Activated CD8-positive, alpha-beta memory T cell treated with anti-CD3 and anti-CD28 coated beads for 36 hours (primary cell): ENCODE measurements around the gene NANOS3. TPM values are rescaled to one million over a fixed set of nuclear protein-coding genes. Genes with fewer than 3 reads are reported as not detected.

Experiments used
- CTCF ChIA-PET: fragments of 350-600 bp; sonication (Branson Sonifier 250); formaldehyde crosslinking; loops from one replicate; lab custom pipeline; 2021; ENCODE audit warnings: antibody characterized with exemption; lab: Charles Lee
- POLR2A ChIA-PET: fragments of 350-600 bp; sonication (Branson Sonifier 250); formaldehyde crosslinking; loops from one replicate; lab custom pipeline; 2021; ENCODE audit warnings: antibody characterized with exemption; lab: Charles Lee
- total RNA-seq, 2 experiments: library from RNA; stranded (reverse); gene quantifications; one replicate each; pipeline ENCODE4 v1.2.3, GENCODE V29; 2021

Gene NANOS3
- total RNA-seq, 2 experiments from 2014 or later: 0.92 to 2.1 TPM

DNA sequence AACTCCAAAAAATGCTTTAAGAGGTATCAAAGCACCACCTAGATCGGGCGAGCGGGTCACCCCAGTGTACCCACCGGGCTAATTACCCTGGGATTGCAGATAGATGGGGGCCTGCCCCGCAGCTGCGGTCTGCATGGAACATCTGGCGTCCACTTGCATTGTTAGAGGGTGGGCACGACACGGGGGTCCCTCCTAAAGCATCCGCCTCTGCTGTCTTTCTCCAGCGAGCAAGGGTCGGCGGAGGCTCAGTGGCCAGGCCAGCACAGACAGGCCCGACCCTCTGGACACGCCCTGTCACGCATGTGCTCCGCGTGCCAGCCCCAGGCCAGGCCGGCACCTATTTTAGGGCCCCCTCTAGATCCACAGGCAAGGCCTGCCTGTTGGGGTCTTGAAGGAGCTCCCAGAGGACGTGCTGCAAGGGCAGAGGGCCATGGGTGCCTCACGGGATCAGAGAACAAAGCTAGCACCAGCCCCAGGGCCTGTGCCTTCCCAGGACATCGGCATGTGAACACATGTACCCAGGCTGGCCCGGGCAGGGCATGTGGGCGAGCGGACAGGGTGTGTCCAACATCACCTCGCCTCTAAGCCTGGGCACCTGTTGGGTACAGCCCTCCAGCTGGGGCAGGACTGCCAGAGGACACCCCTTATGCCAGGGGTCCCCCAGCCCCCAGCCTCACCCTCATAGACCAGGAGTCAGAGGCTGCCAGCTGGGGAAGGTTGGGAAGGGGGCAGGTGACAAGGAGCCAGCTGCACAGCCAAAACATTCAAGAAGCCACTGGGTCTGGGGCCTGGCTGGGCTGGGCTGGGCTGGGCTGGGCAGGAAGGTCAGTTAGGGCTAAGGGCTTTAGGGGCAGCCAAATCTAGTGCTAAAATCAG lies 35.6 kb upstream of the NANOS3 start:
- ChIA-PET CTCF (interaction anchor here (0.5 to 6.9 kb wide), 7 partner anchors 15 to 1065 kb away, joined by 3 to 43 read pairs (median 3); no protein-coding TSS in a partner anchor), POLR2A (interaction anchor here (0.6 to 6.8 kb wide), 7 partner anchors 7 to 523 kb away, joined by 3 to 74 read pairs (median 4); partner anchors contain the start of gene ZSWIM4)

DNA sequence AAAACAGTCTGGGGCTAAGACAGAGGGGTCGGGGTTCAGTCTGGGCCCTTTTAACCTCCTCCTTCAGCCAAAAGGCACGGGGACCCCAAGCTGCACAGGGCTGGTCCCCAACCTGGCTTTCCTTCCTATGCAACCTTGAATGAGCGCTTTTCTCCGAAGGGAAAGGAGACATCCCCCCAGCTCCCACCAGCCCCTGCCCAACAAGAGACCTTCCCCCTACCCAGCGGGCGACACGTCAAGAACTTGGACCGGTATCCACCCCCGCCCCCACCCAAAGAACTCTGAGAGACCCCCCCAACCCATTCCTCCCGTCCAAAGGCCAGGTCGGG lies 35.0 kb upstream of the NANOS3 start:
- POLR2A ChIA-PET: interaction anchor here (0.6 to 6.8 kb wide), 5 partner anchors 7 to 522 kb away, joined by 3 to 74 read pairs (median 4); no protein-coding TSS in a partner anchor
- CTCF ChIA-PET: interaction anchor here (0.5 to 6.9 kb wide), 5 partner anchors 15 to 69 kb away, joined by 3 to 43 read pairs (median 3); no protein-coding TSS in a partner anchor

DNA sequence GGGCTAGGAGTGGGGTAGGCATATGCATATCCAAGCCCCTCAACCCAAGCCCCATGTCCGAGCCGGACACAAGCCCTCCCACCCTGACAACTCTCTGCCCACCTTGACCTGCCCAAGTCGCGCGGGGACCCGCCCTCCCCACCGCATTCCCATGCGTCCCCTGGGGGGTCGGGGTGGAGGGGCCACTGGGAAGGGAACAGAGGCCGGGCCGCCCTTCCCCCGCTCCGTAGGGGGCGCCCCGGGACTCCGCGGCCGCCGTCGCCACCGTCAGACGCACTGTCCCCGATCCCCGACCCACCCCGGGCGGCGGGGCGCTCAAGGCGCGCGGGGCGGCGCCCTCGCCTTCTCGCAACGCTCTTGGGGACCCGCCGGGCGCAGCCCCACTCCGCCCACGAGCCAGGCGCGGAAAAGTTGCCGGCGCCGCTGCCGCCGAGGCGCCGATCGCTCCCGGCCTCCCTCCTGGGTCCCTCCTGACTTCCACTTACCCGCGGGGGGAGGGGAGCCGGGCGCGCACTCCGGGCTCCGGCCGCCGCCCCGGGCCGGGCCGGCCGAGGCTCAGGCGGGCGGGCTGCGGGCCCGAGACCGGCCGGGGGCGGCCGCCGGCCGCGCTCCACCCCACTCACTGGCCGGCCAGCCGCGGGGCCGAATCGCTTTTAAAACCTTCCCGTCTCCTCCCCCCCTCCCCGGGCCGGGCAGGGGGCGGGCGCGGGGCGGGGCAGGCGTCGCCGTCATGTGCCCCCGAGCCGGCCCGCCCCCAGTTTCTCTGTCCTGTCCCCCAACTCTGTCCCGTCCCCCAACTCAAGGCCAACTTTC lies 34.4 kb upstream of the NANOS3 start:
- CTCF ChIA-PET: interaction anchor here (0.5 to 6.9 kb wide), 2 partner anchors 20 to 27 kb away, joined by 3 to 43 read pairs; no protein-coding TSS in a partner anchor
- POLR2A ChIA-PET: interaction anchor here (6.5 kb wide), 1 partner anchor 20 kb away, joined by 54 read pairs; no protein-coding TSS in a partner anchor

DNA sequence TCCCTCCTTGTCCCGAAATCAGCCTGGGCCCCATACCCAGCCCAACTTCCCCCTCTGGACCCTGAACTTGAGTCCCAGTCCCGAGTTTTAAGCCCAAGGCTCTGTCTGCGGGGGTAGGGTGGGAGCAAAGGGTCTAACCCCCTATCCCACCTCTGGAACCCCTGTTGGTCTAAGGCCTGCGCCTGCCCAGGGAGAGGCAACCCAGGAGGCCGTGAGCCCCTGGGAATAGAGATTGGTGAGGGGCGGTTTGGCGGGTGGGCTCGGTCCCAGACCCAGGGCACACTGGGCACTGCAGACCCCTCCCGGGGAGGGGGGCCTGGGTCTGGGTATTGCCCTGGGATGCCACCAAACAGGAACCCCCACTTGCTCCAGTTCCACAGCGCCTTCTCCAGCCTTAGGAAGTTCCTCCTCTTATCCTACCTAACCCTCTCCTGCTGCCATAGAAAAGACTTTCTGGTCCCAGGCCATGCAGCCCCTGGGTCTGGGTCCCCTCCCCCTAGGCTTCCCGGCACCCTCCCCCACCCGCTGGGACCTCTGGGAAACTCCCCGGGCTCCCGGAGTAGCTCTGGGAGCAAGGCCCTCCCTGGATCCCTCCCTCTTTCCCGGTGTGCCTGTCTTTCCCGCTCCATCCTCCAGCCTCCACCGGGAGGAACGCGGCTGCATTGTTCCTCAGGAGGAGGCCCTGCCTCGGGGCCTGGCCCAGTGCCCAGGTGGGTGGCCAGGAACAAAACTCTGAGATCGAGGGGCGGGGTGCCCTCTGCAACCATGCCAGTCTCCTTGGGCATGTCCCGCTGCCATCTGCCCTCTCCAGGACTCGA lies 33.6 kb upstream of the NANOS3 start:
- ChIA-PET CTCF (interaction anchor here (0.6 to 1.5 kb wide), 2 partner anchors 19 to 235 kb away, joined by 4 to 6 read pairs; no protein-coding TSS in a partner anchor), POLR2A (no interaction called here)

DNA sequence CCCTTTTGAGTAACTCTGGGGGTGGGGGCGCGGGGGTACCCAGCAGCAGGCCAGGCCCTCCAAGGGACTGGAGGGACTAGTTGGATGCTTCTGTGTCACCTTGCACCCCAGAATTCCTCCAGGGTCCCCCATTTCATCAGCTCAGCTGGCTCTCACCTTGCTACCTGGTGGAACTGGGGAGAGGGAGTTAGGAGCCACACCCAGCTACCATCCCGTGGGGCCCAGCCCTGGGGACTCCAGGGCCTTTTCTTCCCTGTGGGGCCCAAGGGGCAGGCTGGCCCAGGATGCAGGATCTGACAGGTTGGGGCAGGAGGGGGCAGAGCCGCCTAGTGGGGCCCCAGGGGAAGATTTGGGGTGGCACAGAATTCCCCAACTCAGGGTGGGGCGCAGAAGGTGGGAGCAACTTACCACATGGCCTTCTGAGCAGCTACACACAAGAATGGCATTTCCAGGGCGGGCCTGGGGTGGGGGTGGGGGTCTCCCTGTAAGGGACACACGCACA lies 32.8 kb upstream of the NANOS3 start:
- ChIA-PET POLR2A (no interaction called here), CTCF (interaction anchor here (0.6 to 1.5 kb wide), 2 partner anchors 18 to 234 kb away, joined by 4 to 6 read pairs; no protein-coding TSS in a partner anchor)

DNA sequence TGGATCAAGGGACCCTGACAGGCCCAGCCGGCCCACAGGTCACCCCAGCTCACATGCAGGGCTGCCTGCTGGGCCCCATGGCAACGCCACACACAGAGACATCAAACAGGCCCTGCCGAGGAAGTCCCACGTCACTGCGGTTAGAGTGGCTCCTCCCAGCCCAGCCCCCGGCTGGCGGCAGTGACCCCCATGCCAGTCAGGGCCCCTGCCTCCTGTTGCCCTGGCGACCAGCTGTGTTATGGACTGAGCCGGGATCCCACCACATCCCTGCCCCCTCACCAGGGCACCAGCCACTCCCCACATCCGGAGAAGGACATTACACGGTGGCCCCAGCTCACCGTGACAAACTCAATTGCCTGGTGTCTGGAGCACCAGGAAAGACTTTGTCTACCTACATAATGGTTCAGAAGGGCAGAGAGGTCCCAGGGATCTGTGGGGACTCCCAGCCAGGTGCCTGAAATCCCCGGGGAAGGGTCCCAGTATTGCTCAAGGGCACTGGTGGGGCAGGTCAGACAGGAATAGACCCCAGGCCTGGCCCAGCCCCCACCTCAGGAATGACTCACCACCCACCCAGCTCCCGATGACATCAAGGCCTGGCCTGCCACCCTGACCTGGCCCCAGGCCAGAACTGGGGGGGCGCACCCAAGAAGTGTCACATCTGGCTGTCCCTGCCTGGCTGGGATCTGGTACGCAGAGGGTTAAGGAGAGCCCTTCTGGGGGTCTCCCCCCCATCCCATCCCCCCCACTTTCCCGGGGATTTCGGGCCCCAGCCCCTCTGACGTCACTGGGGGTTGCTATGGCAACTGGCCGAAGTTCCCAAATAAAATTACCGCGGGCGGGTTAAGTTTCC lies 30.2 kb upstream of the NANOS3 start:
- ChIA-PET POLR2A (interaction anchor here (0.6 to 6.4 kb wide), 6 partner anchors 8 to 679 kb away, joined by 3 to 74 read pairs (median 3); partner anchors contain the start of gene ZSWIM4), CTCF (interaction anchor here (0.7 to 3.2 kb wide), 9 partner anchors 10 to 227 kb away, joined by 3 to 22 read pairs (median 3); partner anchors contain the start of genes MISP3 and RFX1)

DNA sequence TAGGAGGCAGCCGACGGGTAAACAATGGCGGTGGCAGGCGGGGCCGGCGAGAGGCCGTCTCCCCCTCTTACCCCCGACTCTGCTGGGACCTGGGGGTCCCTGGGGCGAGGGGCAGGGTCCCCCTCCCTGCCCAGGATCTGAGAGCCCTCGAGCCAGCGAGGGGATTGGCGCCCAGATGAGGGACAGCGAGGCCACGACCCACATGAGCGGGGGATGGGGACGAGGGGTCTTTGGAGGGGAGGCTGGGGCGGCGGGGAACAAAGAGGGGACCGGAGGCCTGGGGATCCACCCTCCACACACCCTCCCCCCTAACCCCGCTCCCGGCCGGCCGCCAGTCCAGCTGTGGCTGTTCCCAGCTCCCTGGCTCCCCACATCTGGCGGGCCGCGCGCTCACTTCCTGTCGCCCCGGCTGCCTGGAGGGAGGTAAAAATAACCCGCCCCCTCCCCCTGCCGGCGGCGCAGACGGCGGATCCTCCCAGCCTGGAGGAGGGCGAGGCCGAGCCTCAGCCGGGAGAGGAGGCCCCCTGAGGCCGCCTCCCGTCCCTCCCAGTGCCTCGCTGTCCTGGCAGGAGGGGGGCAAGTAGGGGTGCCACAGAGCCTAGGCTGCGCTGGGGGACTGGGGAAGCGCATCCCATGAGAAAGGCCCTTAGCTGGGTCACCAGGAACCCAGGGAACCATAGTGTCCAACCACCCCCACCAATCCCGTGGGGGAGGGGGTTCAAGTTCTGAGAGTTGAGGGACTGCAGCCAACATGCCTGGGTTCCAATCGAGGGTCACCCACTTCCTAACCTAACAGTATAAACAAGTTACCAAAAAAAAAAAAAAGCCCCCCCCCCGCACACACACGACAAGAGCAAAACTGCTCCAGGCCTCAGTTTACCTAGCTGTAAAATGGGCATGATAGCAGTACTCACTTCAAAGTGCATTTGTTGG lies 29.3 kb upstream of the NANOS3 start:
- POLR2A ChIA-PET: interaction anchor here (0.6 to 6.4 kb wide), 4 partner anchors 9 to 175 kb away, joined by 3 to 74 read pairs (median 18); no protein-coding TSS in a partner anchor
- CTCF ChIA-PET: interaction anchor here (0.7 to 3.2 kb wide), 5 partner anchors 11 to 224 kb away, joined by 3 to 22 read pairs (median 6); partner anchors contain the start of gene MISP3

DNA sequence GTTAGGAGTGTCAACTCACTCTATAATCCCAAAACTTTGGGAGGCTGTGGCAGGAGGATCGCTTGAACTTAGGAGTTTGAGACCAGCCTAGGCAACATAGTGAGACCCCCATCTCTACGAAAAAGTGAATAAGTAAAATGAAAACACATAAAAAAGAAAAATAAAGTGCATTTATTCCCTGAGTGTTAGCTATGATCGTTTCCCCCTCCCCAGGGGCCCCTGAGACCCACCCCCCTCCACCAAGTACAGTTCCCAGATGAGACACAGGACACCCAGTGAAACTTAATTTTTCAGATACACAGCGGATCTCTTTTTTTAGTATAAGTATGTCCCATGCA lies 28.6 kb upstream of the NANOS3 start:
- ChIA-PET POLR2A (interaction anchor here (0.6 to 6.4 kb wide), 2 partner anchors 10 to 175 kb away, joined by 6 to 74 read pairs; no protein-coding TSS in a partner anchor), CTCF (interaction anchor here (1.4 to 3.2 kb wide), 3 partner anchors 12 to 64 kb away, joined by 5 to 22 read pairs (median 14); no protein-coding TSS in a partner anchor)

DNA sequence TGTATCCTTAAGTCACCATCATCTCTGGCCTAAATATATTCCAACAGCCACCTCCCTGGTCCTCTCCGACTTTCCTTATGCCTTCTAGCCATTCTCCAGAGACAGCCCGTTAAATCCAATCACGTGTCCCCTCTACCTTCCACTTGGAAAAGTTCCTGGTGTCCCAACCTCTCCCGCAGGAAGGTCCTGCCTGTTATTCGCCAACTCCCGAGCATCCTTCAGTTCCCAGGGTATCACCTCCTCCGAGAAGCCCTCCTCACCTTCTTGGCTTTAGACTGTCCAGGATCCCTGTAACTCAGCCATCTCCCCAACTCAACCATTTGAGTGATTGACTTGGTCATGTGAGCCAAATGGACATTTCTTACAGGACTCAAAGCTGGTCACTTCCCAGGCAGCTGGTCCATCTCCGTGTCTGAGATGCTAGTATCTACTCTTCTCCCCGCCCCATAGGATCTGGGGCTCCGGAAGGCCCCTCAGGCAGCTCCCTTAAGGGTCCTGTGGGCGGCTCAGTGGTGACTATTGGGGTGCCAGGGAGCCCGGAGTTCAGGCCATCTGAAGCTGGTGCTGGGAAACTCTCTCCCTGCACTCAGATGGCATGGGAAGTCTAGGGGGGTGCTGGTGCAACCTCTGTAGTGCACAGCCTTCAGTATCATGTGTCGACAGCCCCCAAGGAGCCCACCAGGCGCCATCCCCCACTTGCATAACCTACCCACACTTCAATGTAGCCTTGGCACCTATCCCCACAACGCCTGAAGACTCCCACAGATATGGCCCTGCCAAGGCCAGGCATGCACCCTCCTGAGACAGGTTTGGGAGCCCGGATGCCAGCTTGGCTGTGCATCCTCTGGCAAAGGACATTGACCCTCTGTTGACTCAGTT lies 27.9 kb upstream of the NANOS3 start:
- POLR2A ChIA-PET: interaction anchor here (6.4 kb wide), 1 partner anchor 11 kb away, joined by 74 read pairs; no protein-coding TSS in a partner anchor
- CTCF ChIA-PET: interaction anchor here (0.5 to 4.1 kb wide), 4 partner anchors 12 to 25 kb away, joined by 3 to 25 read pairs (median 12); no protein-coding TSS in a partner anchor

DNA sequence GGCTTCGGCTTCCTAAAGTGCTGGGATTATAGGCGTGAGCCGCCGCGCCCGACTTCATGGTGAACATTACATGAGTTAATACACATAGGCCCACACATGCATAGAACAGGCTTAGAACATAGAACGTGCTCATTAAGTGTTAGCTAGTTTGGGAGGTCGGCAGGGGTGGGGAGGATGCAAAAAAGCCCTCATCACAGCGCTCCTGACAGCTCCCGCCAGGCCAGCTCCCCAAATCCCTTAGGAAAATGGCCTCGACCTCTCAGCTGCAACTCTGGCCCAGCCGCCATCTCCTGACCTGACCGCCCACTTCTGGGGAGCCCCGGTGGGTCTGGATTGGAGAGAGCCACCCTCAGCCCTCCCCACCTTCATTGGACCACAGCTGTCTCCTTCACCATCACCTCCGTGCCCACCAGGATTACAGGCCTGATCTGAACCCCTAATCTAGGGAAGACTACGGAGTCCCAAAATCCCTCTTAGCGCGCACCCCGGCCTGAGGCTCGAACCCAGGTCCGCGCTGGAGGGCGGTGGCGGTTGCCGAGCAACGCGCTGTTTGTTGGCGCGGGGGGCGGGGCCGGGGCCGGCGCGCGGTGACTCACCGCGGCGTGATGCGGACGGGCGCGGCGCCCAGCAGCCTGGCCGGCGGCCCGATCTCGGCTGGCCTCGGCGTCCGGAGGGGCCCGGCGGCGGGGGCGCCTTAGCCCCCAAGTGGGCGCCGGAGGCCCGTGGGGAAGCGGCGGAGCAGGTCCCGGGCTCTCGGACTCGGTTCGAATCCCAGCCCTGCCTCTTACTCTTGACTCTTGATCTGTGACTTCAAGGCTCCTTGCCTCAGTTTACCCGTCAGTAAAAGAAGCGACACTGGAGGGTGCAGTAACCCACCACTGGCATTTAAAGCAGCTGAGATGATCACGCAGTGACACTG lies 26.7 kb upstream of the NANOS3 start:
- ChIA-PET CTCF (interaction anchor here (0.7 to 4.1 kb wide), 3 partner anchors 11 to 224 kb away, joined by 3 to 25 read pairs (median 4); no protein-coding TSS in a partner anchor), POLR2A (interaction anchor here (1.0 to 6.4 kb wide), 3 partner anchors 10 to 12 kb away, joined by 6 to 74 read pairs (median 8); no protein-coding TSS in a partner anchor)

DNA sequence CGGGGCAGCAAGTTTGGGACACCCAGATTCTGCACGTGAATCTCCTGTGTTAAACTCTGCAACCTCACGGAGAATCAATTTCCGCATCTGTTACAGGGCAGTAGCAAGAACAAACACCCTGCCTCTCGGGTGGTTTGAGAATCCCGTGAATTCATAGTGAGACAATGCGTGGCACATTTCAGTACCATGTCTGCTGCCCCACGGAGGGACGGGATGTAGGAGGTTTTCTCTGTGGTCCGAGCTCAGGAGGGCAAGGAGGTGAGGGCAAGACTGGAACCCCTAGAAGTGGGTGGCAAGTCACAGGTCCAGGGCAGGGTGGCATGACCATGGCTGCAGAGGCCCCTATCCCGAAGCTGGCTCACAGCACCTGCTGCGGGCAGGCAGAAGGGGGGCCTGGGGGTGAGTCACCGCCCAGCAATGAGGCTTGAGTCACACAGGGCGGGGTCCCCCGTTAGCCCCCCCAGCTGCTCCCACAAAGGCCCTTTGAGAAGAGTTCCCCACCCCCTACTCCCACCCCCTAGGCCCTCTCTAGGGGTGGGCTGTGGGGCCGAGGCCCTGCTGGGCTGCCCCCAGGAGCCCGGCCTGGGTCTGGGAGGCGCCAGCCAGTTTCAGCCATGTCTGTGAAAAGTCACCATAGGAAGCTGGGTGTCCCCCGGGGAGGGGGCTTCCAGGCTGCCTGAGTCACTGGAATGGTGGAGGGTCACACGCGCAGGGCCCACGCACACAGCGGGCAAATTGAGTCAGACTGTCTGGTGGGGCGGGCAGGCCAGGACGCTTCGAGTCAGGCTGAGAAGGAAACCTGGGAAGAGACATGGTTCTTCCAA lies 25.8 kb upstream of the NANOS3 start:
- ChIA-PET POLR2A (interaction anchor here (0.6 to 6.4 kb wide), 3 partner anchors 11 to 222 kb away, joined by 3 to 74 read pairs (median 8); no protein-coding TSS in a partner anchor), CTCF (interaction anchor here (0.7 to 4.1 kb wide), 2 partner anchors 10 to 223 kb away, joined by 4 to 25 read pairs; no protein-coding TSS in a partner anchor)

DNA sequence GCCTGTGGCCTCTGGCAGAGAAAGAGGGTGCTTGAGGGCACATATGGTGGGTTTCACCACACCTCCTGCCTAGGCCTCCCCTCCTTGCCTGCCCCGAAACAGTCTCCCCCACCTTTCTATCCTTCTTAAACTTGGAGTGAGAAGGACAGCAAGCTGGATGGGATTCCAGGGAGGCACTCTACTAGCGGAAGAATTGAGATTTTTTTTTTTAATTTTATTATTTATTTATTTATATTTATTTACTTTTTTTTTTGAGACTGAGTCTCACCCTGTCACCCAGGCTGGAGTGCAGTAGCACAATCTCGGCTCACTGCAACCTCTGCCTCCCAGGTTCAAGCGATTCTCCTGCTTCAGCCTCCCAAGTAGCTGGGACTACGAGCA lies 25.2 kb upstream of the NANOS3 start:
- POLR2A ChIA-PET: interaction anchor here (0.6 to 6.4 kb wide), 3 partner anchors 10 to 223 kb away, joined by 3 to 74 read pairs (median 8); no protein-coding TSS in a partner anchor
- CTCF ChIA-PET: interaction anchor here (1.5 to 4.1 kb wide), 2 partner anchors 10 to 63 kb away, joined by 3 to 25 read pairs; no protein-coding TSS in a partner anchor
